Central memory CD4-positive, alpha-beta T cell (primary cell): ENCODE measurements around the gene COL27A1.
"Not testable (repeated sequence)": the region's sequence is repeated elsewhere in the genome, so short reads cannot be mapped to it uniquely, and the experiment has no call there.

ENCODE experiments used
- DNase-seq: peaks from one replicate; pipeline ENCODE4 v3.0.0; 2022

COL27A1 gene

GRCh38 chr9:114311571-114312512 is 156.5 kb downstream of the COL27A1 start:
- no peak for DNase-seq

DNA sequence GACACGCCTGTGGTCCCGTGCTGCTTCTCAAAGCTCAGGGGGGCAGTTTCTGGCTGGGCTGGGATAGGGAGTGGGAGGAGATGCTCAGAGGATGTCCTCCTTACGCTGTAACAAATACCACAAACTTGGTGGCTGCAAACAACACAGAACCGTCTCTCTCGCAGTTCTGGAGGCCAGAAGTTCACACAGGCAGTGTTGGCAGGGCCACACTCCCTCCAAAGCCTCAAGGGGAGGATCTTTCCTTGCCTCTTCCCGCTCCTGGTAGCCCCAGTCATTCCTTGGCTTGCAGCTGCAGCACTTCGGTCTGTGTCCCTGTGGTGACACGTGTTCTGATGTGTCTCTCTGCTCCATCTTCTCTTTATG is 157.2 kb downstream of the COL27A1 start:
- DNase-seq = no peak

DNA sequence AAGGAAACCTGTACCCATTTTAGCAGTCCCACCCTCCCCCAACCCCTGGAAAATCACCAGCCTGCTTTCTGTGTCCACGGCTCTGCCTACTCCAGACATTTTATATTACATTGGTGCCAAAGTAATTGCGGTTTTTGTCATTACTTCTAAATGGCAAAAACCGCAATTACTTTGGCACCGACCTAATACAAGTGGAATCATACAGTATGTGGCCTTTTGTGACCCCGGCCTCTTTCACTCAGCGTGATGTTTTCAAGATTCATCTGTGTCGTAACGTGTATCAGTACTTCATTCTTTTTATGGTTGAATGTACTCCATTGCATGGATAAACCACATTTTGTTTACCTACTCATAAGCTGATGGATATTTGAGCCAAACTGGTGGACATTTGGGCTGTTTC is 157.8 kb downstream of the COL27A1 start:
- no peak for DNase-seq

DNA sequence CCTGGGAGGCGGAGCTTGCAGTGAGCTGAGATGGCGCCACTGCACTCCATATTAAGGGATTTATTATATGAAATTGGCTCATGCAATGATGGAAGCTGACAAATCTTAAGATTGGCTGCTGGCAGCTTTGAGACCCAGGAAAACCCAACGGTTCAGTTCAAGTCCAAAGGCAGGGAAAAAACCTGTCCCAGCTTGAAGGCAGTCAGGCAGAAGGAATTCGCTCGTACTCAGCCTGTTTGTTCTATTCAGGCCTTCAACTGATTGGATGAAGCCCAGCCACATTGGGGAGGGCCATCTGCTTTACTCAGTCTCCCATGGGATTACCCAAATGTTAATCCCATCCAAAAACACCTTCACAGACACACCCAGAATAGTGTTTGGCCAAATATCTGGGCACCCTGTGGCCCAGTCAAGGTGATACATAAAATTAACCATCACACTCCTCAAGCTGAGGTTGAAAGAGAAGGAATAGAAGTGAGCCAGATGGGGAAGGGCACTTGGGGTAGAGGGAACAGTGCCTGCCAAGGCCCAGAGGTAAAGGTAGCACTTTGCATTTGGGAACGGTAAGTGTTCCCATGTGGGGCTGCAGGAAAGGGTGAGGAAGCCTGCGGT is 159.0 kb downstream of the COL27A1 start:
- DNase-seq = no peak

- no peak for DNase-seq
Observed at GRCh38 chr9:114314881-114315722, 159.8 kb downstream of the COL27A1 start.

- DNase-seq = no peak
Observed at GRCh38 chr9:114315723-114316363, 160.5 kb downstream of the COL27A1 start.

- DNase-seq = no peak
Observed at GRCh38 chr9:114316605-114317230, 161.4 kb downstream of the COL27A1 start.

DNA sequence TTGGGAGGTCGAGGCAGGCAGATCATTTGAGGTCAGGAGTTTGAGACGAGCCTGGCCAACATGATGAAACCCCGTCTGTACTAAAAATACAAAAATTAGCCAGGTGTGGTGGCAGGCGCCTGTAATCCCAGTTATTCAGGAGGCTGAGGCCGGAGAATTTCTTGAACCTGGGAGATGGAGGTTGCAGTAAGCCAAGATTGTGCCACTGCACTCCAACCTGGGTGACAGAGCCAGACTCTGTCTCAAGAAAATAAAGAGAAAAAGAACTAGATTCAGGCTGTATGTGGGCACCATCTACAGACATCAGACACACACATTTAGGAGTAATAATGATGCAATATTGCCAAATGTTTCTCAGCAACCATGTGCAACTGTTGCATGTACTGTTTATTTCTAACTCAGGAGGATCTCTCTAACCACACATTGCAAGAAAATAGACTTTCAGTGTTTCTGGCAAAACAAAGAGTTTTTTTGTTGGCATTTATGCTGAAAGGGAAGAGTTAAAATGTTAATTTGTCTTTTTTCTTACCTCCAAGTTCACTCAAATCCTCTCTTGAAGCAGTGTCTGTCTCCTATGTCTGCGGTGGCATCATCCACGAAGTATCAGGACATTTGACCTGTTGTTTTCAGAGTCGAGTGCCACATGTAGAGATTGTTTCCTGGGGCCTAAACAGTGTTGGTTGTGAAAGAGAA is 162.5 kb downstream of the COL27A1 start:
- DNase-seq = no peak

DNA sequence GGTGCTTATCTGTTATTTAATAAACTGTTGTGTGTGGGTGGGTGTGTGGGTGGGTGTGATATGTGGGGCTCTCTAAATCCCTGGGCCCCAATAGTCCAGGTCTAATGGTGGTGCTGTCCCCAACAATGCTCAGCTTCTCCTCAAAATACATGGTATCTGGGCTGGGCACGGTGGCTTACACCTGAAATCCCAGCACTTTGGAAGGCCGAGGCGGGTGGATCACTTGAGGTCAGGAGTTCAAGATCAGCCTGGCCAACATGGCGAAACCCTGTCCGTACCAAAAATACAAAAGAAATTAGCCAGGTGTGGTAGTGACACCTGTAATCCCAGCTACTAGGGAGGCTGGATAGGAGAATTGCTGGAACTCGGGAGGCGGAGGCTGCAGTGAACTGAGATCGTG is 163.1 kb downstream of the COL27A1 start:
- no peak for DNase-seq

- no peak for DNase-seq
Observed at GRCh38 chr9:114319147-114319546, 163.8 kb downstream of the COL27A1 start.

DNA sequence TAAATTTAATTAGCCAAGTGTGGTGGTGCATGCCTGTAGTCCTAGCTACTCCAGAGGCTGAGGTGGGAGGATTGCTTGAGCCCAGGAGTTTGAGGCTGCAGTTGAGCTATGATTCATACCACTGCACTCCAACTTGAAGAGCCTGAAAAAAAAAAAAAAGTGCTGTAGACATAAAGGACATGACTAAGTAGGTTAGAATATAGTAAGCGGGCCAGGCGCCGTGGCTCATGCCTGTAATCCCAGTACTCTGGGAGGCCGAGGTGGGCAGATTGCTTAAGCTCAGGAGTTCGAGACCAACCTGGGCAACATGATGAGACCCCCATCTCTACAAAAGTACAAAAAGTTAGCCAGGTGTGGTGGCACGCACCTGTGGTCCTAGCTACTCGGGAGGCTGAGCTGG is 165.4 kb downstream of the COL27A1 start:
- not testable (repeated sequence) for DNase-seq

- DNase-seq = no peak
Observed at GRCh38 chr9:114321759-114322158, 166.4 kb downstream of the COL27A1 start.

DNA sequence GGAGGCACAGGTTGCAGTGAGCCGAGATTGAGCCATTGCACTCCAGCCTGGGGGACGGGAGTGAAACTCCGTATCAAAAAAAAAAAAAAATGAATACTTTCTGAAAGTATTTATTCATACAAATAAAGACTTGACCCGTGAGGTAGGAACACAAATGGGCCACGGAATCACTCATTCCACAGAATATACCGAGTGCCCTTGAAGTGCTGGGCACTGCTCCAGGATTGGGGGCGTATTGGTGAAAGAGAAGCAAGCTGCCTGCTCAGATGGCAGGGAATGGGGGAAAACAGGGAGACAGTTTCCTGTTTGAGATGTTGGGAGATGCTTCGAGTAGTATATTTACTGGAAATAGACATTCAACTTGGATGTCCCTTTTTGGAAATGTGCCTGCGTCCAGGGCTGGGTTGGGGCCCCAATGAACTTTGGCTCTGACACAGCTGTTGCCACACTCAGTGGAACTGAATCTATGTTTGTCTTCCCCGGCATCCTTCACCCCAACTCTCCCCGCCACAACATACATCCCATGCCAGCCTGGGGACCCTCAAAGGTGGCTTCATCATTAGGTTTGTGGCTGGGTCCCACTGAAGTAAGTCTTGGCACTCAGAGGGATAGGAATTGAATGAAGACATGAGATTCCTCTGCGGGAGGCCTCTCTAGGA is 167.0 kb downstream of the COL27A1 start:
- DNase-seq = not testable (repeated sequence)

GRCh38 chr9:114322831-114323531 is 167.6 kb downstream of the COL27A1 start, which contains the start of gene ORM1:
TSS of gene ORM1 (plus strand) at chr9:114323098. CDS start at chr9:114323134, 36 bp downstream.
- not testable (repeated sequence) for DNase-seq

- DNase-seq = not testable (repeated sequence)
Observed at GRCh38 chr9:114323849-114324248, 168.5 kb downstream of the COL27A1 start.

- no peak for DNase-seq
Observed at GRCh38 chr9:114324492-114324891, 169.2 kb downstream of the COL27A1 start.

GRCh38 chr9:114324965-114325364 is 169.6 kb downstream of the COL27A1 start:
- DNase-seq = not testable (repeated sequence)

DNA sequence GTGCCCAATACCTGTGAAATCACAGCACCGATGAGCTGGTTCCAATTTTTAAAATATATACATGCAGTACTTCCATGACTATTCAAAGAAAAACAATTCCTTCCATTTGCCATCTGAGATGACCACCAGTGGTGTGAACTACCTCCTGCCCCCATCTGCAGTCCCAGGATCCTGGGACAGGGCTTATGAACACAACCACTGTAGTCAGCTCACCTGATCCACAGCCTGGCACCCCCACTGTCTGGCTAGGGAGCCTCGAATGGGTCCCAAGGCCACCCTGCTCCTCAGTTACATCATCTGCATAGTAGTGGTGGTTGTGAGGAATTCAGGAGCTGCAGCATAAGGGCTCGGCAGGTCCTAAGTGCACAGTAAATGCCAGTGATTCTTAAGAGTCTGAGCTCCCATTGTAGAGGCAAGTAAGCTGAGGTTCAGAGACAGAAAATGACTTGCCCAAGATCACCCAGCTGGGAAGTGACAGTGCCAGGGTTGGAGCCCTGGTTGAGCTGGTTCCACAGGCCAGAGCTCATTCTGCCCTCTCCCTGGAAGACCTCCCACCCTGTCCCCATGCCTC is 170.4 kb downstream of the COL27A1 start:
- DNase-seq = not testable (repeated sequence)

GRCh38 chr9:114327749-114328148 is 172.4 kb downstream of the COL27A1 start:
- no peak for DNase-seq

DNA sequence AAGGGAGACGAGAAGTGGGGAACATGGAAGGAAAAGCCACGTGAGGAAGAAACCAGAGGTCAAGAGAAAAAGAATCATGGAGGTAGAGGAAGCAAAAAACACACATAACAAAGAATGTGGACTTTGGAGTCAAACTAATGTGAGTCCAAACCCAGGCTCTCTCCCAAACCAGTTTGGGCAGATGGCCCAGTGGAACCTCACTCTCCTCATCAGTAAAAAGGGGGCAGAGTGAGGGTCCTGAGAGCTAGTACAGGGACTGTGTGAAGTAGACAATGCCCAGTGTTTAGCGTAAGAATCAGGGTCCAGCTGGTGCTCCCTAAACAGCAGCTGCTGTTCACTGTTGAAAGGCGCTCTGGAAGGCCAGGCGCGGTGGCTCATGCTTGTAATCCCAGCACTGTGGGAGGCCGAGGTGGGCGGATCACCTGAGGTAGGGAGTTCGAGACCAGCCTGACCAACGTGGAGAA is 173.1 kb downstream of the COL27A1 start:
- not testable (repeated sequence) for DNase-seq
